WTC11 (cell line): ENCODE measurements around the gene PRRG1. TPM values are rescaled to one million over a fixed set of nuclear protein-coding genes. Genes with fewer than 3 reads are reported as not detected.
"Not testable (repeated sequence)": the region's sequence is repeated elsewhere in the genome, so short reads cannot be mapped to it uniquely, and the experiment has no call there.

Source experiments
- ATAC-seq: fragments of 200-7000 bp; cut with Tn5 transposase; 2 replicates; pipeline ENCODE4 v1.10.0; 2021; ENCODE audit warnings: mild to moderate bottlenecking, moderate library complexity
- CTCF ChIA-PET: fragments of 300-600 bp; sonication (Branson Sonifier 250); formaldehyde crosslinking; loops from one replicate; lab custom pipeline; 2021; ENCODE audit warnings: antibody characterized with exemption; lab: Charles Lee
- POLR2A ChIA-PET: fragments of 350-600 bp; sonication (Branson Sonifier 250); formaldehyde crosslinking; loops from one replicate; lab custom pipeline; 2021; ENCODE audit warnings: antibody characterized with exemption; lab: Charles Lee
- DNase-seq: peaks from one replicate; pipeline ENCODE4 v3.0.0; 2021; ENCODE audit warnings: low spot score
- H3K27ac Mint-ChIP-seq: 2 replicates; pipeline ENCODE4 v1.8.0; 2021; ENCODE audit warnings: mixed read lengths
- H3K27me3 Mint-ChIP-seq: 2 replicates; pipeline ENCODE4 v1.8.0; 2021; ENCODE audit warnings: low read depth, mild to moderate bottlenecking, moderate library complexity, mixed read lengths
- H3K36me3 Mint-ChIP-seq: 2 replicates; pipeline ENCODE4 v1.8.0; 2021; ENCODE audit warnings: mixed read lengths
- H3K4me1 Mint-ChIP-seq: 2 replicates; pipeline ENCODE4 v1.8.0; 2022; ENCODE audit warnings: mixed read lengths
- H3K4me3 Mint-ChIP-seq: 2 replicates; pipeline ENCODE4 v1.8.0; 2021; ENCODE audit warnings: mild to moderate bottlenecking, moderate library complexity, mixed read lengths
- H3K9me3 Mint-ChIP-seq: 2 replicates; pipeline ENCODE4 v1.8.0; 2021; ENCODE audit warnings: mixed read lengths
- ATF1 ChIP-seq: sonication (generic); formaldehyde crosslinking; IDR thresholded peaks from 2 replicates; pipeline ENCODE4 v1.8.1; 2023; ENCODE audit warnings: mild to moderate bottlenecking, moderate library complexity, missing genetic modification reagents
- CREB1 ChIP-seq: sonication (generic); formaldehyde crosslinking; IDR thresholded peaks from 2 replicates; pipeline ENCODE4 v1.8.0; 2023; ENCODE audit warnings: mild to moderate bottlenecking, missing genetic modification reagents
- ELF4 ChIP-seq: sonication (generic); formaldehyde crosslinking; IDR thresholded peaks from 2 replicates; pipeline ENCODE4 v1.8.1; 2022; ENCODE audit warnings: low read depth, mild to moderate bottlenecking, moderate library complexity, missing genetic modification reagents
- GABPB1 ChIP-seq: sonication (generic); formaldehyde crosslinking; IDR thresholded peaks from 2 replicates; pipeline ENCODE4 v1.8.1; 2023; ENCODE audit warnings: mild to moderate bottlenecking, missing genetic modification reagents
- JAZF1 ChIP-seq: fragments of 250-450 bp; sonication (Bioruptor Pico); IDR thresholded peaks from 2 replicates; pipeline ENCODE4 v1.9.0; 2021; ENCODE audit warnings: moderate library complexity, mild to moderate bottlenecking, inconsistent platforms
- NFATC4 ChIP-seq: fragments of 250-450 bp; sonication (Bioruptor Pico); IDR thresholded peaks from 2 replicates; pipeline ENCODE4 v1.9.0; 2021; ENCODE audit warnings: mild to moderate bottlenecking
- NR1H2 ChIP-seq: sonication (generic); formaldehyde crosslinking; IDR thresholded peaks from 2 replicates; pipeline ENCODE4 v1.9.0; 2021; ENCODE audit warnings: mild to moderate bottlenecking, moderate library complexity, missing genetic modification reagents
- RELA ChIP-seq: sonication (generic); formaldehyde crosslinking; IDR thresholded peaks from 2 replicates; pipeline ENCODE4 v1.8.1; 2022; ENCODE audit warnings: missing genetic modification reagents, mild to moderate bottlenecking, borderline replicate concordance
- ZBTB21 ChIP-seq: sonication (generic); formaldehyde crosslinking; IDR thresholded peaks from 2 replicates; pipeline ENCODE4 v1.8.1; 2023; ENCODE audit warnings: mild to moderate bottlenecking, missing genetic modification reagents, borderline replicate concordance
- total RNA-seq: library from RNA; stranded (reverse); gene quantifications from 3 replicates; pipeline ENCODE4 v1.2.3, GENCODE V29; 2021
- TF ChIP-seq, protein P1 (sequence below): fragments of 200-600 bp; IDR thresholded peaks from 2 replicates; pipeline ENCODE4 v1.8.0; 2022; ENCODE audit warnings: antibody characterized with exemption
- TF ChIP-seq, protein P2 (sequence below): sonication (generic); formaldehyde crosslinking; IDR thresholded peaks from 2 replicates; pipeline ENCODE4 v1.8.1; 2023; ENCODE audit warnings: mild to moderate bottlenecking, missing genetic modification reagents, borderline replicate concordance
- TF ChIP-seq, protein P3 (sequence below): fragments of 250-450 bp; sonication (Bioruptor Pico); IDR thresholded peaks from 2 replicates; pipeline ENCODE4 v1.9.0; 2021; ENCODE audit warnings: moderate library complexity, mild to moderate bottlenecking, inconsistent platforms, borderline replicate concordance
- TF ChIP-seq, protein P4 (sequence below): sonication (generic); formaldehyde crosslinking; IDR thresholded peaks from 2 replicates; pipeline ENCODE4 v1.8.0; 2022; ENCODE audit warnings: mild to moderate bottlenecking, missing genetic modification reagents
- TF ChIP-seq, protein P5 (sequence below): fragments of 250-450 bp; sonication (Bioruptor Pico); IDR thresholded peaks from 2 replicates; pipeline ENCODE4 v1.9.0; 2021; ENCODE audit warnings: mild to moderate bottlenecking

Gene PRRG1
- total RNA-seq, 1 experiment from 2014 or later = 8.1 TPM

DNA sequence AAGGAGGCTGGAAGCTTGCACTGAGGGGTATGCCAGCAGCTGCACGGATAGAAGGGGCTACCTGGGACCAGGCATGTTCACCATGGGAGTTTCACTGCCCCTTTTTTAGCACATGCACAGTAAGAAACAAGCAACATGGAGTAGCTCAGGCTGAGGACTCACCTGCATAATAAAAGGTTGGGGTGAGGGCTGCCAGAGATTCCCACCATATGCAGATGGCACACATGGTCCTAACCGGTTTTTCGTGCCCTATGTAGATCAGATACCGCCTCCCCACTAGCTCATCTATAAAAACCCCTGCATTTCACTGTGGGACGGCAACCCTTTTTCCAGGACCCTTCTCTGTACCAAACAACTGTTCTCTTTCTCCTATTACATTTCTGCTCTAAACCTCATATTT, 125.3 kb downstream of the PRRG1 start:
- no peak overlapping the region for H3K4me3 Mint-ChIP-seq
- CTCF ChIA-PET = no interaction called here
- H3K27ac Mint-ChIP-seq = peak overlapping the region; percentile 86

DNA sequence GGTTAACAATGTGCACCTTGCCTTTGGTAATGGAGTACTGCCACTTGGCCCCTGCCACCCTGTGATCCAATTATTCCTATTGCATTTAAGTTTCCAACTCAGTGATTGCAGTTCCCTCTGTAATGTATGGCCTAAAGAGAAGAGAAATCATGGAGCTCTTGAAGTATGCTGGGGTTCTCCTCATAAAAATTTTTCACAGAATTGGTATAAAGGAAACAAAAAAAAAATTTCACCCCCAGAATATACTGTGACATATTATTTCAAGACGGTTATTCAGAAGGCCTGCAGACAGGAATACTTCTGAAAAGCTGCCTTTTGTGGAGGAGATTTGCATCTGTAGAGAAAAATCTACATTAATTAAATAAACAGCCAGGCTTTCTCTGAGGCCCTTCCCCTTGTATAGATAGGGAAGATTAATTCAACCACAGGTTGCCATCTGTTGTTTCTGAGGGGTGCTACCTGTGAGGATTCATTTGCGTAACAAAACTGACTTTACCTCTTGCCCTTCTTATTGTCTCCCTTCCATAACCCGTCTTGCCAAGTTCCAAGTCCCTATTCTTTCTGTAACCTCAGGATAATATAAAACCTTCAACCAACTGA, 127.5 kb downstream of the PRRG1 start:
- Mint-ChIP-seq H3K4me3 (peak overlapping the region; percentile 24), H3K9me3 (peaks cover 3% of the 10 kb centered on the region; the same call in 1 of the 2 replicates), H3K27me3 (no peaks in the 10 kb centered on the region), H3K27ac (peak overlapping the region; percentile 90), H3K4me1 (peaks cover 85% of the 10 kb centered on the region), H3K36me3 (peaks cover 3% of the 10 kb centered on the region; the same call in 1 of the 2 replicates)
- DNase-seq (no peak), ATAC-seq (peak; percentile 95)
- TF ChIP-seq ELF4 (CRISPR knock-in tag) = no peak
- no peak for TF ChIP-seq NFATC4 (CRISPR knock-in tag)
- TF ChIP-seq, protein P1, sequence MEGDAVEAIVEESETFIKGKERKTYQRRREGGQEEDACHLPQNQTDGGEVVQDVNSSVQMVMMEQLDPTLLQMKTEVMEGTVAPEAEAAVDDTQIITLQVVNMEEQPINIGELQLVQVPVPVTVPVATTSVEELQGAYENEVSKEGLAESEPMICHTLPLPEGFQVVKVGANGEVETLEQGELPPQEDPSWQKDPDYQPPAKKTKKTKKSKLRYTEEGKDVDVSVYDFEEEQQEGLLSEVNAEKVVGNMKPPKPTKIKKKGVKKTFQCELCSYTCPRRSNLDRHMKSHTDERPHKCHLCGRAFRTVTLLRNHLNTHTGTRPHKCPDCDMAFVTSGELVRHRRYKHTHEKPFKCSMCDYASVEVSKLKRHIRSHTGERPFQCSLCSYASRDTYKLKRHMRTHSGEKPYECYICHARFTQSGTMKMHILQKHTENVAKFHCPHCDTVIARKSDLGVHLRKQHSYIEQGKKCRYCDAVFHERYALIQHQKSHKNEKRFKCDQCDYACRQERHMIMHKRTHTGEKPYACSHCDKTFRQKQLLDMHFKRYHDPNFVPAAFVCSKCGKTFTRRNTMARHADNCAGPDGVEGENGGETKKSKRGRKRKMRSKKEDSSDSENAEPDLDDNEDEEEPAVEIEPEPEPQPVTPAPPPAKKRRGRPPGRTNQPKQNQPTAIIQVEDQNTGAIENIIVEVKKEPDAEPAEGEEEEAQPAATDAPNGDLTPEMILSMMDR = no peak
- no peak for TF ChIP-seq RELA (CRISPR knock-in tag)
- TF ChIP-seq GABPB1 (CRISPR knock-in tag) = no peak
- ChIA-PET CTCF (no interaction called here), POLR2A (no interaction called here)

More for the DNA sequence above, 125.3 kb downstream of the PRRG1 start:
- peaks cover 77% of the 10 kb centered on the region for H3K4me1 Mint-ChIP-seq
- H3K27me3 Mint-ChIP-seq = no peaks in the 10 kb centered on the region
- ATAC-seq = peak; percentile 43
- POLR2A ChIA-PET = interaction anchor here (0.6 kb wide), 1 partner anchor 70 kb away, joined by 3 read pairs; no protein-coding TSS in a partner anchor
- TF ChIP-seq, protein P2, sequence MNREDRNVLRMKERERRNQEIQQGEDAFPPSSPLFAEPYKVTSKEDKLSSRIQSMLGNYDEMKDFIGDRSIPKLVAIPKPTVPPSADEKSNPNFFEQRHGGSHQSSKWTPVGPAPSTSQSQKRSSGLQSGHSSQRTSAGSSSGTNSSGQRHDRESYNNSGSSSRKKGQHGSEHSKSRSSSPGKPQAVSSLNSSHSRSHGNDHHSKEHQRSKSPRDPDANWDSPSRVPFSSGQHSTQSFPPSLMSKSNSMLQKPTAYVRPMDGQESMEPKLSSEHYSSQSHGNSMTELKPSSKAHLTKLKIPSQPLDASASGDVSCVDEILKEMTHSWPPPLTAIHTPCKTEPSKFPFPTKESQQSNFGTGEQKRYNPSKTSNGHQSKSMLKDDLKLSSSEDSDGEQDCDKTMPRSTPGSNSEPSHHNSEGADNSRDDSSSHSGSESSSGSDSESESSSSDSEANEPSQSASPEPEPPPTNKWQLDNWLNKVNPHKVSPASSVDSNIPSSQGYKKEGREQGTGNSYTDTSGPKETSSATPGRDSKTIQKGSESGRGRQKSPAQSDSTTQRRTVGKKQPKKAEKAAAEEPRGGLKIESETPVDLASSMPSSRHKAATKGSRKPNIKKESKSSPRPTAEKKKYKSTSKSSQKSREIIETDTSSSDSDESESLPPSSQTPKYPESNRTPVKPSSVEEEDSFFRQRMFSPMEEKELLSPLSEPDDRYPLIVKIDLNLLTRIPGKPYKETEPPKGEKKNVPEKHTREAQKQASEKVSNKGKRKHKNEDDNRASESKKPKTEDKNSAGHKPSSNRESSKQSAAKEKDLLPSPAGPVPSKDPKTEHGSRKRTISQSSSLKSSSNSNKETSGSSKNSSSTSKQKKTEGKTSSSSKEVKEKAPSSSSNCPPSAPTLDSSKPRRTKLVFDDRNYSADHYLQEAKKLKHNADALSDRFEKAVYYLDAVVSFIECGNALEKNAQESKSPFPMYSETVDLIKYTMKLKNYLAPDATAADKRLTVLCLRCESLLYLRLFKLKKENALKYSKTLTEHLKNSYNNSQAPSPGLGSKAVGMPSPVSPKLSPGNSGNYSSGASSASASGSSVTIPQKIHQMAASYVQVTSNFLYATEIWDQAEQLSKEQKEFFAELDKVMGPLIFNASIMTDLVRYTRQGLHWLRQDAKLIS = no peak
- no peak for TF ChIP-seq CREB1 (CRISPR knock-in tag)
- TF ChIP-seq, all 79 proteins: peak for 0
- Mint-ChIP-seq H3K9me3 (peaks cover 3% of the 10 kb centered on the region; the same call in 1 of the 2 replicates), H3K36me3 (peaks cover 3% of the 10 kb centered on the region; the same call in 1 of the 2 replicates)
- DNase-seq = no peak

DNA sequence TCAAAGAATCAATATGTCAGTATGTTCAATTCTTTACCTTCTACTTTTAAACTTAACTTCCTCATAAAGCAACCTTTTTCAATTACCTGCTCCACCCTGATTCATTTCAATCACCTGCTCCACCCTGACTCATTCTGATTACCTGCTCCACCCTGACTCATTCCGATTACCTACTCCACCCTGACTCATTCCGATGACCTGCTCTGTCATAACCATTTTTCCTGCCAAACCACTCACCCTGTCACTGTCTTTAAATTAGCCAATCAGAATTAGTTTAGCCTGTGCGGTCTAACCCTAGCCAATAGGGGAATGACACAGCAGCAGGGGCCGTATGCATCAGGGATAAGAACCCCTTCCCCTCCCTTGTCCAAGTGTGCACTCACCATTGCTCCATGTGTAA, 135.2 kb downstream of the PRRG1 start:
- H3K4me1 Mint-ChIP-seq = peaks cover 33% of the 10 kb centered on the region
- CTCF ChIA-PET, POLR2A ChIA-PET, ATAC-seq, H3K9me3 Mint-ChIP-seq, DNase-seq, H3K27me3 Mint-ChIP-seq, H3K27ac Mint-ChIP-seq, H3K4me3 Mint-ChIP-seq, H3K36me3 Mint-ChIP-seq: not testable (repeated sequence)

DNA sequence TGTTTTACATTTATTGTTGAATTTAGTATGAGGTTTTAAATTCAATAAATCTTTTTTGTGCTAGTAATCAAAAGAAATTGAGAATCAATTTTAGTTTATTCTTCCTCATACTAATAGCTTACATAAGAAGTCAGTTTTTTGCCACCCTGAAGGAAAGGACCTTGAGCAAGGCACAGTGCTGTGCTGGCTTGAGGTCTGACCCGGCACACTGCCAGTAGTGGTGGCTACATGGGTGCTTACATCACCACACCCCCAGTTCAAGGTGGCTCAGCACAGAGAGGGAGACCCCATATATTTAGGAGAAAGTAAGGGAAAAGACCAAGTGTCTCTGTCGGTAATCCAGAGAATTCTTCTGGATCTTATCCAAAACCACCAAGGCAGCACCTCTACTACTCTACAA, 136.3 kb downstream of the PRRG1 start:
- Mint-ChIP-seq H3K4me1 (peaks cover 23% of the 10 kb centered on the region), H3K27me3 (no peaks in the 10 kb centered on the region; the same call in 1 of the 2 replicates), H3K27ac (no peak overlapping the region), H3K36me3 (0 out of 2 replicates have a peak, but pooled peaks cover 2% of the 10 kb centered on the region), H3K9me3 (peaks cover 3% of the 10 kb centered on the region), H3K4me3 (no peak overlapping the region)
- ATAC-seq (no peak), DNase-seq (no peak)
- POLR2A ChIA-PET = no interaction called here
- CTCF ChIA-PET = no interaction called here
- TF ChIP-seq CREB1 (CRISPR knock-in tag) (no peak), JAZF1 (CRISPR knock-in tag) (no peak), NR1H2 (CRISPR knock-in tag) (no peak), ELF4 (CRISPR knock-in tag) (no peak), ZBTB21 (CRISPR knock-in tag) (no peak), ATF1 (CRISPR knock-in tag) (no peak)
- TF ChIP-seq, protein P3, sequence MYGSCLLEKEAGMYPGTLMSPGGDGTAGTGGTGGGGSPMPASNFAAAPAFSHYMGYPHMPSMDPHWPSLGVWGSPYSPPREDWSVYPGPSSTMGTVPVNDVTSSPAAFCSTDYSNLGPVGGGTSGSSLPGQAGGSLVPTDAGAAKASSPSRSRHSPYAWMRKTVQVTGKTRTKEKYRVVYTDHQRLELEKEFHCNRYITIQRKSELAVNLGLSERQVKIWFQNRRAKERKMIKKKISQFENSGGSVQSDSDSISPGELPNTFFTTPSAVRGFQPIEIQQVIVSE (CRISPR knock-in tag) = no peak
- TF ChIP-seq, protein P4, sequence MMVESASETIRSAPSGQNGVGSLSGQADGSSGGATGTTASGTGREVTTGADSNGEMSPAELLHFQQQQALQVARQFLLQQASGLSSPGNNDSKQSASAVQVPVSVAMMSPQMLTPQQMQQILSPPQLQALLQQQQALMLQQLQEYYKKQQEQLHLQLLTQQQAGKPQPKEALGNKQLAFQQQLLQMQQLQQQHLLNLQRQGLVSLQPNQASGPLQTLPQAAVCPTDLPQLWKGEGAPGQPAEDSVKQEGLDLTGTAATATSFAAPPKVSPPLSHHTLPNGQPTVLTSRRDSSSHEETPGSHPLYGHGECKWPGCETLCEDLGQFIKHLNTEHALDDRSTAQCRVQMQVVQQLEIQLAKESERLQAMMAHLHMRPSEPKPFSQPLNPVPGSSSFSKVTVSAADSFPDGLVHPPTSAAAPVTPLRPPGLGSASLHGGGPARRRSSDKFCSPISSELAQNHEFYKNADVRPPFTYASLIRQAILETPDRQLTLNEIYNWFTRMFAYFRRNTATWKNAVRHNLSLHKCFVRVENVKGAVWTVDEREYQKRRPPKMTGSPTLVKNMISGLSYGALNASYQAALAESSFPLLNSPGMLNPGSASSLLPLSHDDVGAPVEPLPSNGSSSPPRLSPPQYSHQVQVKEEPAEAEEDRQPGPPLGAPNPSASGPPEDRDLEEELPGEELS (CRISPR knock-in tag) = no peak
- TF ChIP-seq, protein P5, sequence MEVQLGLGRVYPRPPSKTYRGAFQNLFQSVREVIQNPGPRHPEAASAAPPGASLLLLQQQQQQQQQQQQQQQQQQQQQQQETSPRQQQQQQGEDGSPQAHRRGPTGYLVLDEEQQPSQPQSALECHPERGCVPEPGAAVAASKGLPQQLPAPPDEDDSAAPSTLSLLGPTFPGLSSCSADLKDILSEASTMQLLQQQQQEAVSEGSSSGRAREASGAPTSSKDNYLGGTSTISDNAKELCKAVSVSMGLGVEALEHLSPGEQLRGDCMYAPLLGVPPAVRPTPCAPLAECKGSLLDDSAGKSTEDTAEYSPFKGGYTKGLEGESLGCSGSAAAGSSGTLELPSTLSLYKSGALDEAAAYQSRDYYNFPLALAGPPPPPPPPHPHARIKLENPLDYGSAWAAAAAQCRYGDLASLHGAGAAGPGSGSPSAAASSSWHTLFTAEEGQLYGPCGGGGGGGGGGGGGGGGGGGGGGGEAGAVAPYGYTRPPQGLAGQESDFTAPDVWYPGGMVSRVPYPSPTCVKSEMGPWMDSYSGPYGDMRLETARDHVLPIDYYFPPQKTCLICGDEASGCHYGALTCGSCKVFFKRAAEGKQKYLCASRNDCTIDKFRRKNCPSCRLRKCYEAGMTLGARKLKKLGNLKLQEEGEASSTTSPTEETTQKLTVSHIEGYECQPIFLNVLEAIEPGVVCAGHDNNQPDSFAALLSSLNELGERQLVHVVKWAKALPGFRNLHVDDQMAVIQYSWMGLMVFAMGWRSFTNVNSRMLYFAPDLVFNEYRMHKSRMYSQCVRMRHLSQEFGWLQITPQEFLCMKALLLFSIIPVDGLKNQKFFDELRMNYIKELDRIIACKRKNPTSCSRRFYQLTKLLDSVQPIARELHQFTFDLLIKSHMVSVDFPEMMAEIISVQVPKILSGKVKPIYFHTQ (CRISPR knock-in tag) = no peak
